Liver (tissue), 9 donors: Measurements from ENCODE around the gene BAAT. TPM values are rescaled to one million over a fixed set of nuclear protein-coding genes. Genes with fewer than 3 reads are reported as not detected.
A peak's percentile ranks its signal among the peaks of the same experiment; 100 is the strongest.

Experiments used
- DNase-seq: peaks from one replicate; pipeline ENCODE4 v3.0.0-alpha.2; 2017; ENCODE audit warnings: low spot score
- H3K27ac ChIP-seq, 2 donors: one replicate each; pipeline ENCODE4 v1.7.0; 2013; ENCODE audit warnings: inconsistent platforms in 2 of 2, low read length in 2 of 2, control low read depth in 1 of 2, low read depth in 1 of 2, mild to moderate bottlenecking in 1 of 2
- H3K27me3 ChIP-seq, 4 donors: one replicate each; pipeline versions ENCODE4 v1.6.1 to v1.7.0; 2013; ENCODE audit warnings: low read length in 3 of 4, inconsistent platforms in 1 of 4, mild to moderate bottlenecking in 1 of 4, moderate library complexity in 1 of 4; ENCODE audit not compliant: control insufficient read depth in 4 of 4, insufficient read depth in 4 of 4
- H3K36me3 ChIP-seq, 4 donors: one replicate each; pipeline versions ENCODE4 v1.6.1 to v1.7.0; 2013; ENCODE audit warnings: low read length in 3 of 4, mild to moderate bottlenecking in 3 of 4, low read depth in 1 of 4, moderate library complexity in 1 of 4; ENCODE audit not compliant: control insufficient read depth in 4 of 4, insufficient read depth in 3 of 4
- H3K4me1 ChIP-seq, 4 donors: one replicate each; pipeline versions ENCODE4 v1.6.1 to v1.7.0; 2013; ENCODE audit warnings: low read length in 3 of 4, mild to moderate bottlenecking in 3 of 4, moderate library complexity in 1 of 4; ENCODE audit not compliant: control insufficient read depth in 4 of 4, insufficient read depth in 4 of 4
- H3K4me3 ChIP-seq, 3 donors: one replicate each; pipeline versions ENCODE4 v1.6.1 to v1.7.0; 2013; ENCODE audit warnings: low read length in 3 of 3, control low read depth in 1 of 3, low read depth in 1 of 3, mild to moderate bottlenecking in 1 of 3
- H3K9ac ChIP-seq, 2 donors: one replicate each; pipeline ENCODE4 v1.7.0; 2013; ENCODE audit warnings: low read length in 2 of 2, mild to moderate bottlenecking in 2 of 2, moderate library complexity in 2 of 2, control low read depth in 1 of 2, low read depth in 1 of 2
- H3K9me3 ChIP-seq, 4 donors: one replicate each; pipeline versions ENCODE4 v1.6.1 to v1.7.0; 2013; ENCODE audit warnings: low read length in 3 of 4; ENCODE audit not compliant: control insufficient read depth in 4 of 4
- CTCF ChIP-seq: fragments of 150-350 bp; IDR thresholded peaks from 2 replicates; pipeline ENCODE4 v1.5.1; 2017; ENCODE audit warnings: improper control_type of control experiment, low read depth, low read length; ENCODE audit not compliant: missing input control
- EGR1 ChIP-seq, 2 donors: IDR thresholded peaks; 2 replicates each; pipeline ENCODE4 v1.6.1; 2016 to 2018; ENCODE audit warnings: antibody characterized with exemption in 2 of 2, low read depth in 2 of 2
- FOXA1 ChIP-seq: IDR thresholded peaks from 2 replicates; pipeline ENCODE4 v1.6.1; 2016; ENCODE audit warnings: antibody characterized with exemption
- GABPA ChIP-seq, 2 donors: IDR thresholded peaks in 1 of 2; conservative IDR thresholded peaks in 1 of 2; 2 replicates each; pipeline ENCODE4 v1.6.1; 2016; ENCODE audit warnings: antibody characterized with exemption in 2 of 2, mild to moderate bottlenecking in 1 of 2, moderate library complexity in 1 of 2
- HNF4A ChIP-seq, 2 donors: conservative IDR thresholded peaks; 2 replicates each; pipeline ENCODE4 v1.6.1; 2016; ENCODE audit warnings: antibody characterized with exemption in 2 of 2, mild to moderate bottlenecking in 2 of 2
- HNF4G ChIP-seq: IDR thresholded peaks from 2 replicates; pipeline ENCODE4 v1.6.1; 2016; ENCODE audit warnings: antibody characterized with exemption
- JUND ChIP-seq, 2 donors: IDR thresholded peaks; 2 replicates each; pipeline ENCODE4 v1.6.1; 2016; ENCODE audit warnings: antibody characterized with exemption in 2 of 2
- NR2F2 ChIP-seq: IDR thresholded peaks from 2 replicates; pipeline ENCODE4 v1.6.1; 2016; ENCODE audit warnings: antibody characterized with exemption
- RAD21 ChIP-seq, 2 donors: IDR thresholded peaks; 2 replicates each; pipeline ENCODE4 v1.6.1; 2016; ENCODE audit warnings: antibody characterized with exemption in 2 of 2, mild to moderate bottlenecking in 2 of 2
- REST ChIP-seq: IDR thresholded peaks from 2 replicates; pipeline ENCODE4 v1.6.1; 2016; ENCODE audit warnings: antibody characterized with exemption, mild to moderate bottlenecking
- SP1 ChIP-seq: IDR thresholded peaks from 2 replicates; pipeline ENCODE4 v1.6.1; 2018; ENCODE audit warnings: antibody characterized with exemption, mild to moderate bottlenecking
- TAF1 ChIP-seq: conservative IDR thresholded peaks from 2 replicates; pipeline ENCODE4 v1.6.1; 2016; ENCODE audit warnings: antibody characterized with exemption, mild to moderate bottlenecking
- YY1 ChIP-seq: IDR thresholded peaks from 2 replicates; pipeline ENCODE4 v1.6.1; 2016; ENCODE audit warnings: antibody characterized with exemption, mild to moderate bottlenecking
- WGBS: extraction: QIAGEN DNeasy Blood & Tissue Kit; methylation state at CpG from one replicate; pipeline ENCODE4 v1.1.7; 2013; 5-methylcytosine and 5-hydroxymethylcytosine counted together
- polyA plus RNA-seq, 2 donors: library from polyadenylated mRNA; stranded (reverse) in 1 of 2; unstranded in 1 of 2; fragments of 200-250 nt in 1 of 2; fragments of >200 nt in 1 of 2; fragmentation: Nextera tagmentation in 1 of 2; extraction: Ambion mirVana in 1 of 2; gene quantifications; one replicate each; pipeline versions ENCODE4 v1.2.1 to v1.2.3, GENCODE V29; 2013 to 2015
- total RNA-seq, 2 donors: library from RNA; depleted of rRNA; stranded (reverse); fragments of >200 nt; gene quantifications; one replicate each; pipeline ENCODE4 v1.2.3, GENCODE V29; 2014
- TF ChIP-seq, protein P1 (sequence below): IDR thresholded peaks from 2 replicates; pipeline ENCODE4 v1.6.1; 2016; ENCODE audit warnings: antibody characterized with exemption
- TF ChIP-seq, protein P2 (sequence below): IDR thresholded peaks from 2 replicates; pipeline ENCODE4 v1.6.1; 2016; ENCODE audit warnings: antibody characterized with exemption
- TF ChIP-seq, protein P3 (sequence below): IDR thresholded peaks from 2 replicates; pipeline ENCODE4 v1.6.1; 2016; ENCODE audit warnings: antibody characterized with exemption
- donor health status: healthy.
- donor health status: healthy.
- donor health status: healthy.
- donor health status: healthy.
- donor health status: healthy.

The BAAT gene
- total and polyA plus RNA-seq, 4 donors: 31.9 to 275 (median 151) TPM

- Histone ChIP-seq H3K27ac (peak overlapping the region; percentile 52 to 83), H3K9ac (peak overlapping the region; percentile 59 to 94), H3K27me3 (no peaks in the 10 kb centered on the region), H3K9me3 (peaks cover 0 to 2% (median 0%) of the 10 kb centered on the region in 4 donors), H3K36me3 (peaks cover 0 to 8% (median 1%) of the 10 kb centered on the region in 4 donors), H3K4me1 (peaks cover 0 to 49% (median 29%) of the 10 kb centered on the region in 4 donors), H3K4me3 (peak overlapping the region; percentile 43 to 91 (median 64))
- TF ChIP-seq JUND (IDR thresholded peaks at IDR 0.05) (no peak), EGR1 (IDR thresholded peaks at IDR 0.05; ENCODE audit: low read depth in 2 of 2) (no peak), CTCF (no peak), HNF4A (conservative IDR thresholded peaks at IDR 0.05) (no peak), YY1 (peak; percentile 49), FOXA1 (no peak), RAD21 (IDR thresholded peaks at IDR 0.05) (peak in 1 of 2 donors; percentile 17), HNF4G (no peak), GABPA (IDR thresholded peaks at IDR 0.05 in 1 of 2, conservative IDR thresholded peaks at IDR 0.05 in 1 of 2) (no peak), REST (peak; percentile 68), SP1 (no peak), NR2F2 (no peak), TAF1 (peak; percentile 67)
- TF ChIP-seq, protein P1, sequence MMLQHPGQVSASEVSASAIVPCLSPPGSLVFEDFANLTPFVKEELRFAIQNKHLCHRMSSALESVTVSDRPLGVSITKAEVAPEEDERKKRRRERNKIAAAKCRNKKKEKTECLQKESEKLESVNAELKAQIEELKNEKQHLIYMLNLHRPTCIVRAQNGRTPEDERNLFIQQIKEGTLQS: no peak
- TF ChIP-seq, protein P2, sequence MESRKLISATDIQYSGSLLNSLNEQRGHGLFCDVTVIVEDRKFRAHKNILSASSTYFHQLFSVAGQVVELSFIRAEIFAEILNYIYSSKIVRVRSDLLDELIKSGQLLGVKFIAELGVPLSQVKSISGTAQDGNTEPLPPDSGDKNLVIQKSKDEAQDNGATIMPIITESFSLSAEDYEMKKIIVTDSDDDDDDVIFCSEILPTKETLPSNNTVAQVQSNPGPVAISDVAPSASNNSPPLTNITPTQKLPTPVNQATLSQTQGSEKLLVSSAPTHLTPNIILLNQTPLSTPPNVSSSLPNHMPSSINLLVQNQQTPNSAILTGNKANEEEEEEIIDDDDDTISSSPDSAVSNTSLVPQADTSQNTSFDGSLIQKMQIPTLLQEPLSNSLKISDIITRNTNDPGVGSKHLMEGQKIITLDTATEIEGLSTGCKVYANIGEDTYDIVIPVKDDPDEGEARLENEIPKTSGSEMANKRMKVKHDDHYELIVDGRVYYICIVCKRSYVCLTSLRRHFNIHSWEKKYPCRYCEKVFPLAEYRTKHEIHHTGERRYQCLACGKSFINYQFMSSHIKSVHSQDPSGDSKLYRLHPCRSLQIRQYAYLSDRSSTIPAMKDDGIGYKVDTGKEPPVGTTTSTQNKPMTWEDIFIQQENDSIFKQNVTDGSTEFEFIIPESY: no peak
- TF ChIP-seq, protein P3, sequence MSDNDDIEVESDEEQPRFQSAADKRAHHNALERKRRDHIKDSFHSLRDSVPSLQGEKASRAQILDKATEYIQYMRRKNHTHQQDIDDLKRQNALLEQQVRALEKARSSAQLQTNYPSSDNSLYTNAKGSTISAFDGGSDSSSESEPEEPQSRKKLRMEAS: no peak
- 38% methylated on average over 2 of the region's 2 CpGs for WGBS
- DNase-seq: no peak
Measured at GRCh38 chr9:101383361-101383760, 1.4 kb downstream of the BAAT start.
